Measurements from ENCODE around the gene FCHSD2. TPM values are rescaled to one million over a fixed set of nuclear protein-coding genes. Genes with fewer than 3 reads are reported as not detected.

The FCHSD2 gene
- total and polyA plus RNA-seq, 2 of the 13 experiments (the other 11 are each of a cell fraction or from before 2014, with no cell fraction given): 20.5 to 24.8 TPM

GRCh38 chr11:73187854-73188253 lies 45.7 kb upstream of the FCHSD2 start:
- DNase-seq (ENCODE audit: low spot score) (no peak), FAIRE-seq (no peak), ATAC-seq (no peak)
- H3K9ac ChIP-seq (ENCODE audit: insufficient read depth, low read depth, low read length): no peak overlapping the region
- H2AFZ ChIP-seq (ENCODE audit: low read length): no peak overlapping the region
- H4K20me1 ChIP-seq (ENCODE audit: insufficient read depth, low read length): no peaks in the 10 kb centered on the region
- in situ Hi-C loops (cut with HindIII; ENCODE audit: extremely low pct_ligation_motif_present, low pct_unique_long_range_greater_than_20kb) (loop anchor here (5.0 kb wide), 2 partner anchors 49 to 99 kb away; no protein-coding TSS in a partner anchor), intact Hi-C loops (cut with micrococcal nuclease; ENCODE audit: unreplicated experiment) (no loop called here)
- no peaks in the 10 kb centered on the region for H3K36me3 ChIP-seq (replicated peaks in 1 of 2; ENCODE audit: control insufficient read depth in 1 of 2, insufficient read depth in 2 of 2, low read length in 2 of 2)
- no TSS peak for BruUV-seq (replicated peaks)
- no peak overlapping the region for H3K27ac ChIP-seq (ENCODE audit: extremely low read length, insufficient read depth, low read length)
- no peaks in the 10 kb centered on the region for H3K79me2 ChIP-seq (ENCODE audit: insufficient read depth, low read length)
- H3K27me3 ChIP-seq (ENCODE audit: control insufficient read depth in 1 of 2, insufficient read depth in 2 of 2, low read length in 2 of 2): peaks cover 3 to 41% of the 10 kb centered on the region in 2 experiments; a peak in 3 of 5 replicates
- H3K4me3 ChIP-seq (replicated peaks in 1 of 3; ENCODE audit: insufficient read depth in 1 of 3, low read depth in 2 of 3, low read length in 3 of 3): no peak overlapping the region
- ChIA-PET CTCF (ENCODE audit: low intra/inter-chr PET ratio, low total read pairs) (interaction anchor here (0.7 kb wide), 1 partner anchor 30 kb away, joined by 3 read pairs; the partner anchor contains the start of gene P2RY2), POLR2A (no interaction called here)
- WGBS (ENCODE audit: low lambda C conversion rate): 0% methylated on average over 1 of the region's 1 CpG
- no peaks in the 10 kb centered on the region for H3K9me3 ChIP-seq (ENCODE audit: low read length)
- peaks cover 15% of the 10 kb centered on the region for H3K4me1 ChIP-seq (ENCODE audit: insufficient read depth, low read length)
- H3K4me2 ChIP-seq (ENCODE audit: low read depth, low read length): no peak overlapping the region
- TF ChIP-seq NFIC (IDR thresholded peaks at IDR 0.05; ENCODE audit: low read length): no peak
- TF ChIP-seq ZNF883 (CRISPR knock-in tag; IDR thresholded peaks at IDR 0.05; ENCODE audit: not compliant biosample characterization): no peak
- TF ChIP-seq ZNF740 (CRISPR knock-in tag; IDR thresholded peaks at IDR 0.05): no peak
- TF ChIP-seq GABPA (IDR thresholded peaks at IDR 0.05; ENCODE audit: low read depth, low read length): no peak
- no peak for TF ChIP-seq GABPA (CRISPR knock-in tag; IDR thresholded peaks at IDR 0.05; ENCODE audit: low read depth)
- TF ChIP-seq ZNF318 (CRISPR knock-in tag; IDR thresholded peaks at IDR 0.05): no peak
- TF ChIP-seq ZEB1 (IDR thresholded peaks at IDR 0.05; ENCODE audit: insufficient replicate concordance, low read depth): no peak
- TF ChIP-seq EZH2 (conservative IDR thresholded peaks at IDR 0.05; ENCODE audit: low read depth, low read length): no peak
- TF ChIP-seq ZBTB33 (CRISPR knock-in tag; IDR thresholded peaks at IDR 0.05): no peak
- TF ChIP-seq KLF12 (CRISPR knock-in tag; IDR thresholded peaks at IDR 0.05; ENCODE audit: borderline replicate concordance): no peak
- no peak for TF ChIP-seq ZKSCAN1 (IDR thresholded peaks at IDR 0.05; ENCODE audit: low read length)
- TF ChIP-seq ZNF44 (CRISPR knock-in tag; IDR thresholded peaks at IDR 0.05): no peak
- TF ChIP-seq ZNF335 (CRISPR knock-in tag; IDR thresholded peaks at IDR 0.05): no peak
- TF ChIP-seq ZFP90 (CRISPR knock-in tag; IDR thresholded peaks at IDR 0.05; ENCODE audit: borderline replicate concordance): no peak
- no peak for TF ChIP-seq ZNF879 (CRISPR knock-in tag; IDR thresholded peaks at IDR 0.05)
